PC-9 (cell line): Measurements from ENCODE around the gene GUCD1.

Experiments used
- EZH2 ChIP-seq: fragments of 200-600 bp; sonication (generic); IDR thresholded peaks from 2 replicates; pipeline ENCODE4 v1.8.0; 2017; ENCODE audit warnings: antibody characterized with exemption, low read depth
- TF ChIP-seq, protein P1 (sequence below): fragments of 200-600 bp; sonication (generic); conservative IDR thresholded peaks from 2 replicates; pipeline ENCODE4 v1.6.1; 2017; ENCODE audit warnings: mixed run types, antibody characterized with exemption, mild to moderate bottlenecking, moderate library complexity

GRCh38 chr22:24588381-24588756, 33.4 kb upstream of the GUCD1 start:
- no peak for TF ChIP-seq EZH2
- TF ChIP-seq, protein P1, sequence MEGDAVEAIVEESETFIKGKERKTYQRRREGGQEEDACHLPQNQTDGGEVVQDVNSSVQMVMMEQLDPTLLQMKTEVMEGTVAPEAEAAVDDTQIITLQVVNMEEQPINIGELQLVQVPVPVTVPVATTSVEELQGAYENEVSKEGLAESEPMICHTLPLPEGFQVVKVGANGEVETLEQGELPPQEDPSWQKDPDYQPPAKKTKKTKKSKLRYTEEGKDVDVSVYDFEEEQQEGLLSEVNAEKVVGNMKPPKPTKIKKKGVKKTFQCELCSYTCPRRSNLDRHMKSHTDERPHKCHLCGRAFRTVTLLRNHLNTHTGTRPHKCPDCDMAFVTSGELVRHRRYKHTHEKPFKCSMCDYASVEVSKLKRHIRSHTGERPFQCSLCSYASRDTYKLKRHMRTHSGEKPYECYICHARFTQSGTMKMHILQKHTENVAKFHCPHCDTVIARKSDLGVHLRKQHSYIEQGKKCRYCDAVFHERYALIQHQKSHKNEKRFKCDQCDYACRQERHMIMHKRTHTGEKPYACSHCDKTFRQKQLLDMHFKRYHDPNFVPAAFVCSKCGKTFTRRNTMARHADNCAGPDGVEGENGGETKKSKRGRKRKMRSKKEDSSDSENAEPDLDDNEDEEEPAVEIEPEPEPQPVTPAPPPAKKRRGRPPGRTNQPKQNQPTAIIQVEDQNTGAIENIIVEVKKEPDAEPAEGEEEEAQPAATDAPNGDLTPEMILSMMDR = no peak
